GM23248 (cell line): Measurements from ENCODE around the gene SLC25A51.
"Not testable (repeated sequence)": the region's sequence is repeated elsewhere in the genome, so short reads cannot be mapped to it uniquely, and the experiment has no call there.

Experiments used
- EZH2 ChIP-seq: fragments of 200-600 bp; sonication (generic); IDR thresholded peaks from 2 replicates; pipeline ENCODE4 v1.6.1; 2018; ENCODE audit warnings: antibody characterized with exemption, mild to moderate bottlenecking; ENCODE audit not compliant: insufficient read depth, poor library complexity, severe bottlenecking
- EZH2phosphoT487 ChIP-seq: fragments of 200-600 bp; sonication (generic); IDR thresholded peaks from 2 replicates; pipeline ENCODE4 v1.6.1; 2018; ENCODE audit warnings: antibody characterized with exemption, moderate library complexity, mild to moderate bottlenecking, low read depth; ENCODE audit not compliant: insufficient read depth

DNA sequence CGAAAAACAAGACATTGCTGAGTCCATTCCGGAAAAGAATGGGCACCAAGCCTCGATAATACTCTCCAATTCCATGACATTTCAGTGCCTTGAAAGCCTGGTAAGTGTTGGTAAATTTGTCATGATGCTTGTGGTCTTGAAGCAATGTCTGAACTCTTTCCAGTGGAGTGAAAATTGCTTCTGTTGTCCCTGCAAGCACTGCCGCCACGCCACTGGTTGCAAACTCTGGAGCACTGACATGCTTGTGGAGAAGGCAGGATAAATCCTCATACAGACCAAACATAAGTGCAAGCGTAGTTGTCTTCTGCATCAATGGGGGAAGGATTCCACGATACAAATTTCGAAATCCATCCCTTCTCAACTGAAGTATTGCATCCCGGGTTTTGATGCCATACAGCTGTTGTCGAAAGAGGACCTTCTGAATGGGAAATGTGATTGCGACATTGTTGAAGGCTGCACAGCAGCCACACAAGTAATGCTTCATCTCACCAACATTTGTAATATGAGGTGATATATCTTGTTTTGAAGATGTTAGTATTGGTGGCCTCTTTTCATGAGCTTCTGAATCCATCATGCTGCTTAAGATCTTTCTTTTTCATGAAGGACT is 15.8 kb downstream of the SLC25A51 start:
- TF ChIP-seq EZH2phosphoT487, EZH2: not testable (repeated sequence)
